ENCODE data around the gene LRP1B. TPM values are rescaled to one million over a fixed set of nuclear protein-coding genes. Genes with fewer than 3 reads are reported as not detected.
A peak's percentile ranks its signal among the peaks of the same experiment; 100 is the strongest.

LRP1B gene
- total RNA-seq, 6 experiments from 2014 or later = 0.06 to 1.7 (median 0.15) TPM; not detected in 1

GRCh38 chr2:140876015-140876414 lies 1254.8 kb downstream of the LRP1B start:
- H3K36me3 ChIP-seq = no peaks in the 10 kb centered on the region
- 87% methylated on average over 1 of the region's 1 CpG for WGBS (ENCODE audit: insufficient coverage, low coverage, low lambda C conversion rate, missing lambda C conversion rate)
- H3K9me3 ChIP-seq = no peaks in the 10 kb centered on the region
- TF ChIP-seq POLR2A (IDR thresholded peaks at IDR 0.05) = no peak
- TF ChIP-seq, protein P1, sequence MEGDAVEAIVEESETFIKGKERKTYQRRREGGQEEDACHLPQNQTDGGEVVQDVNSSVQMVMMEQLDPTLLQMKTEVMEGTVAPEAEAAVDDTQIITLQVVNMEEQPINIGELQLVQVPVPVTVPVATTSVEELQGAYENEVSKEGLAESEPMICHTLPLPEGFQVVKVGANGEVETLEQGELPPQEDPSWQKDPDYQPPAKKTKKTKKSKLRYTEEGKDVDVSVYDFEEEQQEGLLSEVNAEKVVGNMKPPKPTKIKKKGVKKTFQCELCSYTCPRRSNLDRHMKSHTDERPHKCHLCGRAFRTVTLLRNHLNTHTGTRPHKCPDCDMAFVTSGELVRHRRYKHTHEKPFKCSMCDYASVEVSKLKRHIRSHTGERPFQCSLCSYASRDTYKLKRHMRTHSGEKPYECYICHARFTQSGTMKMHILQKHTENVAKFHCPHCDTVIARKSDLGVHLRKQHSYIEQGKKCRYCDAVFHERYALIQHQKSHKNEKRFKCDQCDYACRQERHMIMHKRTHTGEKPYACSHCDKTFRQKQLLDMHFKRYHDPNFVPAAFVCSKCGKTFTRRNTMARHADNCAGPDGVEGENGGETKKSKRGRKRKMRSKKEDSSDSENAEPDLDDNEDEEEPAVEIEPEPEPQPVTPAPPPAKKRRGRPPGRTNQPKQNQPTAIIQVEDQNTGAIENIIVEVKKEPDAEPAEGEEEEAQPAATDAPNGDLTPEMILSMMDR (IDR thresholded peaks at IDR 0.05) = no peak
- no peak overlapping the region for H3K27ac ChIP-seq
- no peak overlapping the region for H3K4me3 ChIP-seq
- no peaks in the 10 kb centered on the region for H3K27me3 ChIP-seq
- ATAC-seq = no peak
- H3K4me1 ChIP-seq = peaks cover 0 to 18% (median 5%) of the 10 kb centered on the region in 4 donors
- intact Hi-C loops (cut with DNase I) = no loop called here
- no peak for DNase-seq

DNA sequence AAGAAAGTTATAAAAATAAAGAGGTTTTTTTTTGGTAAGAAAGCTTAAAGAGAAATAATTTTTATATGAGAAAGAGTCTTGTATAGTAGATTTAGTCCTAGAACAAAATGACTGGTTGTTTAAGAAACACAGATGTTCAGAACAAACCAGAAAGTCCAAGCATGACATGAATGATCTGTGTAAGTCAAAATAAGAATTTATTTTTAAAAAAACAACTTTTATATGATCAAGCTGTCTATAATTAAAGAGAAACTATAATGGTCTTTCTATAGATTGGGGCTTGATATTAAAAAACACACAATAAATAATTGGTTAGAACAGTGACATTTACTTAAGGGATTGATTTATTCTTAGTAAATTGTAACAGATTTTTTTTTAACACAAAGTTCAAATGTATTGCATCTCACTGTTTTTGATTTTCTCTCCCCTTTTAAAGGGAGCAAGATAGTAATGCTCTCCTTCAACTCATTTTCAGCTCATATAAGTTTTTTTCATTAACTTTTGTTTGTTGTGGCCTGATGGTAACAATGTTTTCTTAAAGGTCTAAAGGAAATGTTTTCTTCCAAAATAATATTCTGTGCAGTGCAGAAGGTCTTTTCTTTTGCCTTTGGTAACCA lies 1256.8 kb downstream of the LRP1B start:
- Histone ChIP-seq H3K36me3 (no peaks in the 10 kb centered on the region), H3K4me3 (no peak overlapping the region), H3K27ac (no peak overlapping the region), H3K4me1 (peaks cover 0 to 31% (median 12%) of the 10 kb centered on the region in 4 donors), H3K9me3 (no peaks in the 10 kb centered on the region), H3K27me3 (no peaks in the 10 kb centered on the region)
- intact Hi-C loops (cut with DNase I) = no loop called here
- ATAC-seq (no peak), DNase-seq (no peak)
- TF ChIP-seq POLR2A (IDR thresholded peaks at IDR 0.05) = no peak
- TF ChIP-seq, protein P1 (IDR thresholded peaks at IDR 0.05) = no peak

DNA sequence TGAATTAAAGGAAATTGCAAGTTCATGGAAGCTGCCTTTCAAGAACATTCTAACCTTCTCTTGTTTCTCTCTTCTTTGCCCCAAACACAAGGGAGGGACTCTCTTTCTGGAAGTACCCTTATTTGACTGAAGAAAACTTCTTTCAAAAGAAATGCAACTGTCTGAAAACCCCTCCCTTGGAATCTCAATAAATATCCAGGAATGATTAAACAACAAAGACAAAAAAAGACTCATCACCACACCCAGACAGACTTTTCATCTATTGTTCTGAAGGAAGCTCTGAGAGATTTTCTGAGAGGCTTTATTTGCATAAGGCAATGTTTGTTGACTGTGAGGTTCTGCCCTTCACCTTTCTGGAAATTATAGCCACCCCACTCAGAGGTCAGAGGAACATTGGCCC lies 1260.9 kb downstream of the LRP1B start:
- intact Hi-C loops (cut with DNase I) = no loop called here
- no peak for TF ChIP-seq POLR2A (IDR thresholded peaks at IDR 0.05)
- TF ChIP-seq, protein P1 (IDR thresholded peaks at IDR 0.05) = no peak
- peak; percentile 18 to 64 (median 48) for ATAC-seq

DNA sequence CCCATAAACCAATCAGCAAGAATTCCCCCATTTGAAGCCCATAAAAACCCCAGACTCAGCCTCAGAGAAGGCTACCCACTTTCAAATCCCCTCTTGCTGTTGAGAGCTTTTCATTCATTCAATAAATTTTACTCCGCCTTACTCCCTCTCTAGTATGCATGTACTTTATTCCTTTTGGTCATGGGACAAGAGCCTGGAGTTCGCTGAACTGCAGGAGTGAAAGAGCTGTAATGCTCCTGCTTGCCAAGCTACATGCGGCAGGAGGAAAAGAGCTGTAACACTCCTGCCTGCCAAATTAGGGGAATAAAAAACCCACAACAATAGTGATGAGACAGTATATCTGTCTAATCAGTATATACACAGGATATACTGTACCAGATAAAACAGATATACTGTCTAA lies 1261.7 kb downstream of the LRP1B start:
- Histone ChIP-seq H3K4me3 (no peak overlapping the region), H3K36me3 (no peaks in the 10 kb centered on the region), H3K4me1 (peaks cover 0 to 40% (median 12%) of the 10 kb centered on the region in 4 donors), H3K27ac (no peak overlapping the region), H3K27me3 (no peaks in the 10 kb centered on the region), H3K9me3 (no peaks in the 10 kb centered on the region)
- DNase-seq (peak in 1 of 3 donors; percentile 46), ATAC-seq (peak; percentile 92 to 97 (median 96))
- TF ChIP-seq, protein P1 (IDR thresholded peaks at IDR 0.05) = no peak
- TF ChIP-seq POLR2A (IDR thresholded peaks at IDR 0.05) = no peak
- 39% methylated on average over 3 of the region's 3 CpGs for WGBS (ENCODE audit: insufficient coverage, low coverage, low lambda C conversion rate, missing lambda C conversion rate)
- intact Hi-C loops (cut with DNase I) = no loop called here

More for the DNA sequence above, 1260.9 kb downstream of the LRP1B start:
- H3K9me3 ChIP-seq = no peaks in the 10 kb centered on the region
- peaks cover 0 to 40% (median 12%) of the 10 kb centered on the region in 4 donors for H3K4me1 ChIP-seq
- no peak for DNase-seq
- no peak overlapping the region for H3K27ac ChIP-seq
- no peaks in the 10 kb centered on the region for H3K27me3 ChIP-seq
- no peaks in the 10 kb centered on the region for H3K36me3 ChIP-seq
- no peak overlapping the region for H3K4me3 ChIP-seq

GRCh38 chr2:140865837-140866236 lies 1265.0 kb downstream of the LRP1B start:
- no peak overlapping the region for H3K27ac ChIP-seq
- no peaks in the 10 kb centered on the region for H3K36me3 ChIP-seq
- no peak for DNase-seq
- H3K27me3 ChIP-seq = no peaks in the 10 kb centered on the region
- ATAC-seq = no peak
- WGBS (ENCODE audit: insufficient coverage, low coverage, low lambda C conversion rate, missing lambda C conversion rate) = 27% methylated on average over 3 of the region's 3 CpGs
- TF ChIP-seq, protein P1 (IDR thresholded peaks at IDR 0.05) = no peak
- TF ChIP-seq POLR2A (IDR thresholded peaks at IDR 0.05) = no peak
- intact Hi-C loops (cut with DNase I) = no loop called here
- H3K4me1 ChIP-seq = peaks cover 0 to 27% (median 6%) of the 10 kb centered on the region in 4 donors
- H3K9me3 ChIP-seq = no peaks in the 10 kb centered on the region
- no peak overlapping the region for H3K4me3 ChIP-seq

Measured in right lobe of liver (tissue), 6 donors.